ENCODE results near the gene IGSF3. TPM values are rescaled to one million over a fixed set of nuclear protein-coding genes. Genes with fewer than 3 reads are reported as not detected.
A peak's percentile ranks its signal among the peaks of the same experiment; 100 is the strongest.

The IGSF3 gene
- total RNA-seq, 1 donor from 2014 or later: 34.8 TPM

- Histone ChIP-seq H3K27me3 (ENCODE audit: control insufficient read depth, insufficient read depth, low read length) (no peaks in the 10 kb centered on the region), H3K36me3 (ENCODE audit: control insufficient read depth, insufficient read depth, low read length) (no peaks in the 10 kb centered on the region), H3K4me3 (ENCODE audit: low read depth, low read length) (no peak overlapping the region)
- no peak for DNase-seq (ENCODE audit: low read depth)
- no peak for TF ChIP-seq CTCF (IDR thresholded peaks at IDR 0.05; ENCODE audit: insufficient read depth, low read length, poor library complexity, severe bottlenecking)
Measured at GRCh38 chr1:116579259-116579875, 88.2 kb downstream of the IGSF3 start.

- Histone ChIP-seq H3K27me3 (ENCODE audit: control insufficient read depth, insufficient read depth, low read length) (no peaks in the 10 kb centered on the region), H3K36me3 (ENCODE audit: control insufficient read depth, insufficient read depth, low read length) (no peaks in the 10 kb centered on the region), H3K4me3 (ENCODE audit: low read depth, low read length) (no peak overlapping the region)
- TF ChIP-seq CTCF (IDR thresholded peaks at IDR 0.05; ENCODE audit: insufficient read depth, low read length, poor library complexity, severe bottlenecking): no peak
- no peak for DNase-seq (ENCODE audit: low read depth)
Measured at GRCh38 chr1:116578581-116578980, 89.0 kb downstream of the IGSF3 start.

GRCh38 chr1:116577759-116578314 lies 89.7 kb downstream of the IGSF3 start:
- no peak for TF ChIP-seq CTCF (IDR thresholded peaks at IDR 0.05; ENCODE audit: insufficient read depth, low read length, poor library complexity, severe bottlenecking)
- DNase-seq (ENCODE audit: low read depth): no peak
- Histone ChIP-seq H3K4me3 (ENCODE audit: low read depth, low read length) (no peak overlapping the region), H3K36me3 (ENCODE audit: control insufficient read depth, insufficient read depth, low read length) (no peaks in the 10 kb centered on the region), H3K27me3 (ENCODE audit: control insufficient read depth, insufficient read depth, low read length) (no peaks in the 10 kb centered on the region)

GRCh38 chr1:116574581-116575291 lies 92.8 kb downstream of the IGSF3 start:
- no peak for DNase-seq (ENCODE audit: low read depth)
- no peaks in the 10 kb centered on the region for H3K27me3 ChIP-seq (ENCODE audit: control insufficient read depth, insufficient read depth, low read length)
- peak; percentile 86 for TF ChIP-seq CTCF (IDR thresholded peaks at IDR 0.05; ENCODE audit: insufficient read depth, low read length, poor library complexity, severe bottlenecking)
- H3K36me3 ChIP-seq (ENCODE audit: control insufficient read depth, insufficient read depth, low read length): no peaks in the 10 kb centered on the region
- H3K4me3 ChIP-seq (ENCODE audit: low read depth, low read length): no peak overlapping the region

GRCh38 chr1:116573431-116574095 lies 94.0 kb downstream of the IGSF3 start:
- TF ChIP-seq CTCF (IDR thresholded peaks at IDR 0.05; ENCODE audit: insufficient read depth, low read length, poor library complexity, severe bottlenecking): no peak
- Histone ChIP-seq H3K4me3 (ENCODE audit: low read depth, low read length) (no peak overlapping the region), H3K36me3 (ENCODE audit: control insufficient read depth, insufficient read depth, low read length) (no peaks in the 10 kb centered on the region), H3K27me3 (ENCODE audit: control insufficient read depth, insufficient read depth, low read length) (no peaks in the 10 kb centered on the region)
- DNase-seq (ENCODE audit: low read depth): no peak

All from kidney epithelial cell (primary cell).